ENCODE measurements around the gene ONECUT3. TPM values are rescaled to one million over a fixed set of nuclear protein-coding genes. Genes with fewer than 3 reads are reported as not detected.

The ONECUT3 gene
- total and polyA plus RNA-seq, 4 donors, result not detected

- H3K27ac ChIP-seq (ENCODE audit: low read depth in 1 of 2, low read length in 2 of 2), result no peak overlapping the region
- H3K27me3 ChIP-seq (ENCODE audit: control insufficient read depth in 4 of 4, insufficient read depth in 4 of 4, low read length in 3 of 4), result no peaks in the 10 kb centered on the region
- no peaks in the 10 kb centered on the region for H3K4me1 ChIP-seq (ENCODE audit: control insufficient read depth in 4 of 4, insufficient read depth in 4 of 4, low read length in 3 of 4)
- no peak overlapping the region for H3K4me3 ChIP-seq (ENCODE audit: low read depth in 1 of 3, low read length in 3 of 3)
- TF ChIP-seq GABPA (IDR thresholded peaks at IDR 0.05 in 1 of 2, conservative IDR thresholded peaks at IDR 0.05 in 1 of 2) (no peak), ZBTB33 (IDR thresholded peaks at IDR 0.05) (no peak)
- DNase-seq (ENCODE audit: low spot score), result no peak
- no peaks in the 10 kb centered on the region for H3K36me3 ChIP-seq (ENCODE audit: control insufficient read depth in 4 of 4, insufficient read depth in 3 of 4, low read depth in 1 of 4, low read length in 3 of 4)
- WGBS, result 90% methylated on average over 1 of the region's 1 CpG
- H3K9me3 ChIP-seq (ENCODE audit: control insufficient read depth in 4 of 4, low read length in 3 of 4), result no peaks in the 10 kb centered on the region
- H3K9ac ChIP-seq (ENCODE audit: low read depth in 1 of 2, low read length in 2 of 2), result no peak overlapping the region
Observed at GRCh38 chr19:1717200-1717969, 35.9 kb upstream of the ONECUT3 start.

GRCh38 chr19:1717970-1718264 is 35.4 kb upstream of the ONECUT3 start:
- H3K36me3 ChIP-seq (ENCODE audit: control insufficient read depth in 4 of 4, insufficient read depth in 3 of 4, low read depth in 1 of 4, low read length in 3 of 4), result no peaks in the 10 kb centered on the region
- H3K27me3 ChIP-seq (ENCODE audit: control insufficient read depth in 4 of 4, insufficient read depth in 4 of 4, low read length in 3 of 4), result no peaks in the 10 kb centered on the region
- no peak overlapping the region for H3K4me3 ChIP-seq (ENCODE audit: low read depth in 1 of 3, low read length in 3 of 3)
- no peak for TF ChIP-seq RAD21 (IDR thresholded peaks at IDR 0.05)
- TF ChIP-seq TAF1 (conservative IDR thresholded peaks at IDR 0.05), result no peak
- no peak for TF ChIP-seq MAX (IDR thresholded peaks at IDR 0.05)
- TF ChIP-seq HNF4G (IDR thresholded peaks at IDR 0.05), result no peak
- no peak for TF ChIP-seq ATF3 (IDR thresholded peaks at IDR 0.05)
- no peak for TF ChIP-seq YY1 (IDR thresholded peaks at IDR 0.05)
- no peak for TF ChIP-seq JUND (IDR thresholded peaks at IDR 0.05)
- no peak for TF ChIP-seq GABPA (IDR thresholded peaks at IDR 0.05 in 1 of 2, conservative IDR thresholded peaks at IDR 0.05 in 1 of 2)
- no peak for TF ChIP-seq REST (IDR thresholded peaks at IDR 0.05)
- TF ChIP-seq EGR1 (IDR thresholded peaks at IDR 0.05; ENCODE audit: low read depth in 2 of 2), result no peak
- no peak for TF ChIP-seq CTCF (IDR thresholded peaks at IDR 0.05; ENCODE audit: low read depth, low read length, missing input control)
- no peak for TF ChIP-seq ZBTB33 (IDR thresholded peaks at IDR 0.05)
- no peak for TF ChIP-seq SP1 (IDR thresholded peaks at IDR 0.05)
- no peak for TF ChIP-seq HNF4A (conservative IDR thresholded peaks at IDR 0.05)
- TF ChIP-seq FOXA2 (IDR thresholded peaks at IDR 0.05), result no peak
- no peak for TF ChIP-seq RXRA (IDR thresholded peaks at IDR 0.05)
- no peak for TF ChIP-seq FOXA1 (IDR thresholded peaks at IDR 0.05)
- no peak for TF ChIP-seq NR2F2 (IDR thresholded peaks at IDR 0.05)
- DNase-seq (ENCODE audit: low spot score), result no peak
- no peak overlapping the region for H3K9ac ChIP-seq (ENCODE audit: low read depth in 1 of 2, low read length in 2 of 2)
- H3K4me1 ChIP-seq (ENCODE audit: control insufficient read depth in 4 of 4, insufficient read depth in 4 of 4, low read length in 3 of 4), result no peaks in the 10 kb centered on the region
- H3K27ac ChIP-seq (ENCODE audit: low read depth in 1 of 2, low read length in 2 of 2), result no peak overlapping the region
- no peaks in the 10 kb centered on the region for H3K9me3 ChIP-seq (ENCODE audit: control insufficient read depth in 4 of 4, low read length in 3 of 4)
- WGBS, result 92% methylated on average over 2 of the region's 2 CpGs

Data from liver (tissue), 9 donors.